WTC11 (cell line): ENCODE data around the gene RAX2. TPM values are rescaled to one million over a fixed set of nuclear protein-coding genes. Genes with fewer than 3 reads are reported as not detected.
A peak's percentile ranks its signal among the peaks of the same experiment; 100 is the strongest.

Source experiments
- ATAC-seq: fragments of 200-7000 bp; cut with Tn5 transposase; 2 replicates; pipeline ENCODE4 v1.10.0; 2021; ENCODE audit warnings: mild to moderate bottlenecking, moderate library complexity
- CTCF ChIA-PET: fragments of 300-600 bp; sonication (Branson Sonifier 250); formaldehyde crosslinking; loops from one replicate; lab custom pipeline; 2021; ENCODE audit warnings: antibody characterized with exemption; lab: Charles Lee
- POLR2A ChIA-PET: fragments of 350-600 bp; sonication (Branson Sonifier 250); formaldehyde crosslinking; loops from one replicate; lab custom pipeline; 2021; ENCODE audit warnings: antibody characterized with exemption; lab: Charles Lee
- DNase-seq: peaks from one replicate; pipeline ENCODE4 v3.0.0; 2021; ENCODE audit warnings: low spot score
- H3K27ac Mint-ChIP-seq: 2 replicates; pipeline ENCODE4 v1.8.0; 2021; ENCODE audit warnings: mixed read lengths
- H3K27me3 Mint-ChIP-seq: 2 replicates; pipeline ENCODE4 v1.8.0; 2021; ENCODE audit warnings: low read depth, mild to moderate bottlenecking, moderate library complexity, mixed read lengths
- H3K36me3 Mint-ChIP-seq: 2 replicates; pipeline ENCODE4 v1.8.0; 2021; ENCODE audit warnings: mixed read lengths
- H3K4me1 Mint-ChIP-seq: 2 replicates; pipeline ENCODE4 v1.8.0; 2022; ENCODE audit warnings: mixed read lengths
- H3K4me3 Mint-ChIP-seq: 2 replicates; pipeline ENCODE4 v1.8.0; 2021; ENCODE audit warnings: mild to moderate bottlenecking, moderate library complexity, mixed read lengths
- H3K9me3 Mint-ChIP-seq: 2 replicates; pipeline ENCODE4 v1.8.0; 2021; ENCODE audit warnings: mixed read lengths
- ATF2 ChIP-seq: sonication (generic); formaldehyde crosslinking; IDR thresholded peaks from 2 replicates; pipeline ENCODE4 v1.8.1; 2022; ENCODE audit warnings: low read depth, missing genetic modification reagents, borderline replicate concordance
- CTCF ChIP-seq: fragments of 200-600 bp; IDR thresholded peaks from 2 replicates; pipeline ENCODE4 v1.8.0; 2022; ENCODE audit warnings: antibody characterized with exemption
- E2F1 ChIP-seq: sonication (generic); formaldehyde crosslinking; IDR thresholded peaks from 2 replicates; pipeline ENCODE4 v1.8.0; 2022; ENCODE audit warnings: mild to moderate bottlenecking, missing genetic modification reagents
- GRHL2 ChIP-seq: fragments of 250-450 bp; sonication (Bioruptor Pico); IDR thresholded peaks from 2 replicates; pipeline ENCODE4 v1.8.0; 2022; ENCODE audit warnings: mild to moderate bottlenecking, moderate library complexity; ENCODE audit not compliant: insufficient replicate concordance, severe bottlenecking
- HMGXB4 ChIP-seq: sonication (generic); formaldehyde crosslinking; IDR thresholded peaks from 2 replicates; pipeline ENCODE4 v1.8.1; 2023; ENCODE audit warnings: mild to moderate bottlenecking, moderate library complexity, missing genetic modification reagents
- MYBL2 ChIP-seq: sonication (generic); formaldehyde crosslinking; IDR thresholded peaks from 2 replicates; pipeline ENCODE4 v1.8.1; 2023; ENCODE audit warnings: mild to moderate bottlenecking, moderate library complexity, missing genetic modification reagents
- NFE2L1 ChIP-seq: sonication (generic); formaldehyde crosslinking; IDR thresholded peaks from 2 replicates; pipeline ENCODE4 v1.8.1; 2023; ENCODE audit warnings: missing genetic modification reagents
- NFYB ChIP-seq: sonication (generic); formaldehyde crosslinking; conservative IDR thresholded peaks from 2 replicates; pipeline ENCODE4 v1.8.0; 2022; ENCODE audit warnings: low read depth, missing genetic modification reagents
- STAT6 ChIP-seq: sonication (generic); formaldehyde crosslinking; conservative IDR thresholded peaks from 2 replicates; pipeline ENCODE4 v1.8.1; 2023; ENCODE audit warnings: mild to moderate bottlenecking, low read depth, missing genetic modification reagents, moderate library complexity
- USF1 ChIP-seq: sonication (generic); formaldehyde crosslinking; IDR thresholded peaks from 2 replicates; pipeline ENCODE4 v1.8.0; 2022; ENCODE audit warnings: mild to moderate bottlenecking, missing genetic modification reagents
- USF2 ChIP-seq: sonication (generic); formaldehyde crosslinking; IDR thresholded peaks from 2 replicates; pipeline ENCODE4 v1.8.1; 2023; ENCODE audit warnings: mild to moderate bottlenecking, missing genetic modification reagents, moderate library complexity
- ZNF219 ChIP-seq: sonication (generic); formaldehyde crosslinking; IDR thresholded peaks from 2 replicates; pipeline ENCODE4 v1.8.0; 2023; ENCODE audit warnings: missing genetic modification reagents, mild to moderate bottlenecking, borderline replicate concordance
- ZNF281 ChIP-seq: sonication (generic); formaldehyde crosslinking; IDR thresholded peaks from 2 replicates; pipeline ENCODE4 v1.8.0; 2023; ENCODE audit warnings: mild to moderate bottlenecking, missing genetic modification reagents
- ZNF396 ChIP-seq: fragments of 250-450 bp; sonication (Bioruptor Pico); IDR thresholded peaks from 2 replicates; pipeline ENCODE4 v1.8.0; 2021; ENCODE audit warnings: mild to moderate bottlenecking, moderate library complexity, borderline replicate concordance
- ZNF416 ChIP-seq: fragments of 250-450 bp; sonication (Bioruptor Pico); IDR thresholded peaks from 2 replicates; pipeline ENCODE4 v1.9.0; 2021; ENCODE audit warnings: mild to moderate bottlenecking, inconsistent platforms
- ZNF532 ChIP-seq: fragments of 250-450 bp; sonication (Bioruptor Pico); IDR thresholded peaks from 2 replicates; pipeline ENCODE4 v1.9.0; 2021; ENCODE audit warnings: mild to moderate bottlenecking, borderline replicate concordance
- total RNA-seq: library from RNA; stranded (reverse); gene quantifications from 3 replicates; pipeline ENCODE4 v1.2.3, GENCODE V29; 2021

Gene RAX2
- total RNA-seq, 1 experiment from 2014 or later: 0.09 TPM

- Mint-ChIP-seq H3K27me3 (peaks cover 17% of the 10 kb centered on the region), H3K9me3 (peaks cover 18% of the 10 kb centered on the region), H3K4me1 (peaks cover 7% of the 10 kb centered on the region), H3K27ac (no peak overlapping the region), H3K36me3 (peaks cover 21% of the 10 kb centered on the region), H3K4me3 (peak overlapping the region; percentile 75)
- CTCF ChIA-PET: interaction anchor here (0.7 to 2.7 kb wide), 18 partner anchors 9 to 204 kb away, joined by 3 to 17 read pairs (median 6); partner anchors contain the start of genes APBA3, DAPK3, MRPL54 and RAX2
- peak; percentile 80 for ATAC-seq
- POLR2A ChIA-PET: no interaction called here
- peak; percentile 75 for DNase-seq
- TF ChIP-seq USF1 (CRISPR knock-in tag) (peak; percentile 73; the same call in 1 of the 2 replicates), GRHL2 (no peak), ZNF219 (CRISPR knock-in tag) (no peak), HMGXB4 (CRISPR knock-in tag) (0 out of 2 replicates have a peak, but pooled peaks have one; percentile 30), USF2 (CRISPR knock-in tag) (peak; percentile 76), ZNF532 (CRISPR knock-in tag) (no peak), ZNF416 (CRISPR knock-in tag) (no peak), NFE2L1 (CRISPR knock-in tag) (no peak), ZNF281 (CRISPR knock-in tag) (peak; percentile 62; the same call in 1 of the 2 replicates), MYBL2 (no peak), NFYB (CRISPR knock-in tag) (no peak), E2F1 (0 out of 2 replicates have a peak, but pooled peaks have one; percentile 29), ZNF396 (CRISPR knock-in tag) (no peak), ATF2 (no peak), CTCF (peak; percentile 66), STAT6 (CRISPR knock-in tag) (no peak)
Measured at GRCh38 chr19:3783660-3784584, 11.9 kb upstream of the RAX2 start.
